Kidney capillary endothelial cell (primary cell): Measurements from ENCODE around the gene DUSP28.

ENCODE experiments used
- DNase-seq: peaks from one replicate; pipeline ENCODE4 v3.0.0-alpha.2; 2018; ENCODE audit warnings: low spot score

DUSP28 gene

GRCh38 chr2:240573071-240573515 lies 12.9 kb downstream of the DUSP28 start:
- DNase-seq = no peak

GRCh38 chr2:240573516-240574385 lies 13.6 kb downstream of the DUSP28 start:
- DNase-seq = no peak

- DNase-seq = no peak
Observed at GRCh38 chr2:240574386-240575100, 14.4 kb downstream of the DUSP28 start.

- DNase-seq = no peak
Observed at GRCh38 chr2:240575101-240575965, 15.2 kb downstream of the DUSP28 start.

GRCh38 chr2:240576036-240576435 lies 15.9 kb downstream of the DUSP28 start:
- no peak for DNase-seq

- DNase-seq = no peak
Observed at GRCh38 chr2:240576436-240577205, 16.5 kb downstream of the DUSP28 start.

GRCh38 chr2:240577281-240578109 lies 17.3 kb downstream of the DUSP28 start:
- DNase-seq = no peak

- DNase-seq = no peak
Observed at GRCh38 chr2:240578110-240578450, 17.9 kb downstream of the DUSP28 start.

- DNase-seq = no peak
Observed at GRCh38 chr2:240578488-240578887, 18.3 kb downstream of the DUSP28 start.

- DNase-seq = no peak
Observed at GRCh38 chr2:240579071-240579762, 19.1 kb downstream of the DUSP28 start.

- DNase-seq = no peak
Observed at GRCh38 chr2:240579771-240580614, 19.8 kb downstream of the DUSP28 start.

GRCh38 chr2:240581811-240582210 lies 21.7 kb downstream of the DUSP28 start:
- no peak for DNase-seq

GRCh38 chr2:240582781-240583180 lies 22.6 kb downstream of the DUSP28 start:
- no peak for DNase-seq

- DNase-seq = no peak
Observed at GRCh38 chr2:240583774-240584173, 23.6 kb downstream of the DUSP28 start.

GRCh38 chr2:240584486-240585031 lies 24.4 kb downstream of the DUSP28 start:
- DNase-seq = peak; percentile 61

GRCh38 chr2:240585101-240585500 lies 24.9 kb downstream of the DUSP28 start:
- DNase-seq = no peak

GRCh38 chr2:240585681-240586197 lies 25.6 kb downstream of the DUSP28 start:
- DNase-seq = no peak

GRCh38 chr2:240586198-240586918 lies 26.2 kb downstream of the DUSP28 start, which contains the start of gene CAPN10:
CAPN10 (plus strand) TSS chr2:240586734; CDS start chr2:240586912, 178 bp downstream.
- peak; percentile 89 for DNase-seq
